HepG2 (cell line): ENCODE measurements around the gene NPHP4. TPM values are rescaled to one million over a fixed set of nuclear protein-coding genes. Genes with fewer than 3 reads are reported as not detected.

ENCODE experiments used
- ATAC-seq: fragments of 200-7000 bp; cut with Tn5 transposase; 3 replicates; pipeline ENCODE4 v1.9.1; 2020; ENCODE audit warnings: mild to moderate bottlenecking, moderate library complexity
- BruUV-seq: library from RNA; stranded (reverse); fragments of 400-500 nt; replicated peaks from 2 replicates; lab custom pipeline; 2021; lab: Mats Ljungman, UMichigan
- CTCF ChIA-PET: fragments of 300-600 bp; formaldehyde crosslinking; extraction: SDS; loops from one replicate; lab custom pipeline; 2021; ENCODE audit warnings: low total read pairs, inconsistent platforms, low intra/inter-chr PET ratio; lab: Yijun Ruan, JAX
- POLR2A ChIA-PET: fragments of 350-600 bp; sonication (Branson Sonifier 250); formaldehyde crosslinking; loops from one replicate; lab custom pipeline; 2020; ENCODE audit warnings: antibody characterized with exemption, inconsistent platforms; lab: Yijun Ruan, JAX
- DNase-seq: peaks from one replicate; pipeline ENCODE4 v3.0.0-alpha.2; 2015; ENCODE audit warnings: low spot score
- FAIRE-seq: peaks from 3 replicates; lab custom pipeline; 2011; peaks lifted over from hg19 to GRCh38; lab: Jason Lieb, UNC
- H2AFZ ChIP-seq: one replicate; pipeline ENCODE4 v1.6.1; 2011; ENCODE audit warnings: low read length, inconsistent platforms
- H3K27ac ChIP-seq: fragments of 300-600 bp; 3 replicates; pipeline ENCODE4 v1.8.0; 2011; ENCODE audit warnings: mixed run types, mild to moderate bottlenecking, mixed read lengths, low read length, inconsistent platforms; ENCODE audit not compliant: insufficient read depth; ENCODE audit errors: extremely low read length
- H3K27me3 ChIP-seq, 2 experiments: fragments of 200-600 bp in 1 of 2; 2 replicates in 1 of 2; 3 replicates in 1 of 2; pipeline versions ENCODE4 v1.6.0 to v1.8.0; 2011; ENCODE audit warnings: low read length in 2 of 2, mild to moderate bottlenecking in 2 of 2, moderate library complexity in 2 of 2, inconsistent platforms in 1 of 2; ENCODE audit not compliant: insufficient read depth in 2 of 2, control insufficient read depth in 1 of 2
- H3K36me3 ChIP-seq, 2 experiments: fragments of 200-600 bp in 1 of 2; replicated peaks in 1 of 2; 2 replicates in 1 of 2; 3 replicates in 1 of 2; pipeline versions ENCODE4 v1.5.1 to v1.8.0; 2011; ENCODE audit warnings: low read length in 2 of 2, inconsistent platforms in 1 of 2; ENCODE audit not compliant: insufficient read depth in 2 of 2, control insufficient read depth in 1 of 2
- H3K4me1 ChIP-seq: 2 replicates; pipeline ENCODE4 v1.5.1; 2012; ENCODE audit warnings: low read length, inconsistent platforms; ENCODE audit not compliant: insufficient read depth
- H3K4me2 ChIP-seq: 2 replicates; pipeline ENCODE4 v1.6.0; 2011; ENCODE audit warnings: low read depth, low read length, inconsistent platforms
- H3K4me3 ChIP-seq, 3 experiments: fragments of 200-600 bp in 1 of 3; sonication (generic), shearing (Covaris generic) in 1 of 3; replicated peaks in 1 of 3; 2 replicates each; pipeline ENCODE4 v1.5.1; 2011 to 2016; ENCODE audit warnings: low read length in 3 of 3, inconsistent platforms in 2 of 3, low read depth in 2 of 3, mild to moderate bottlenecking in 2 of 3, control low read depth in 1 of 3, mixed read lengths in 1 of 3; ENCODE audit not compliant: insufficient read depth in 1 of 3
- H3K79me2 ChIP-seq: one replicate; pipeline ENCODE4 v1.6.1; 2011; ENCODE audit warnings: low read length, inconsistent platforms; ENCODE audit not compliant: insufficient read depth
- H3K9ac ChIP-seq: 2 replicates; pipeline ENCODE4 v1.6.0; 2011; ENCODE audit warnings: mild to moderate bottlenecking, low read depth, low read length, inconsistent platforms; ENCODE audit not compliant: insufficient read depth
- H3K9me3 ChIP-seq: 2 replicates; pipeline ENCODE4 v1.5.1; 2012; ENCODE audit warnings: mild to moderate bottlenecking, low read length
- H4K20me1 ChIP-seq: 2 replicates; pipeline ENCODE4 v1.6.0; 2011; ENCODE audit warnings: inconsistent platforms, mild to moderate bottlenecking, low read length, moderate library complexity; ENCODE audit not compliant: insufficient read depth
- BATF2 ChIP-seq: sonication (generic); formaldehyde crosslinking; IDR thresholded peaks from 2 replicates; pipeline ENCODE4 v1.8.0; 2022; ENCODE audit warnings: mild to moderate bottlenecking, missing genetic modification reagents, moderate library complexity
- NCOA2 ChIP-seq: sonication (generic); formaldehyde crosslinking; IDR thresholded peaks from 2 replicates; pipeline ENCODE4 v1.8.0; 2022; ENCODE audit warnings: inconsistent platforms
- ZNF782 ChIP-seq: sonication (generic); formaldehyde crosslinking; IDR thresholded peaks from 2 replicates; pipeline ENCODE4 v1.4.0; 2020; ENCODE audit warnings: missing genetic modification reagents, mild to moderate bottlenecking, borderline replicate concordance
- WGBS: methylation state at CpG from one replicate; pipeline ENCODE4 v1.1.6; 2017; ENCODE audit warnings: low lambda C conversion rate; 5-methylcytosine and 5-hydroxymethylcytosine counted together
- in situ Hi-C: cut with HindIII; loops from 2 replicates; pipeline ENCODE4 v1.10.0; 2017; ENCODE audit warnings: low pct_unique_long_range_greater_than_20kb; ENCODE audit not compliant: extremely low pct_ligation_motif_present
- intact Hi-C: fragments of 100-400 bp; cut with micrococcal nuclease; formaldehyde crosslinking; loops from one replicate; pipeline ENCODE4 v1.10.0; 2022; ENCODE audit not compliant: unreplicated experiment
- polyA plus RNA-seq, 8 experiments: library from polyadenylated mRNA; depleted of rRNA in 3 of 8; stranded (reverse) in 7 of 8; unstranded in 1 of 8; fragments of >200 nt; fragmentation: Illumina TruSeq in 4 of 8; extraction: Trizol in 4 of 8; gene quantifications; 2 replicates each; pipeline versions ENCODE4 v1.2.1 to v1.2.3, GENCODE V29; 2011 to 2016; ENCODE audit warnings: low read depth in 4 of 8, missing spikeins in 1 of 8, mixed read lengths in 1 of 8; ENCODE audit not compliant: insufficient read depth in 1 of 8
- total RNA-seq, 5 experiments: library from RNA; depleted of rRNA; stranded (reverse); fragments of >200 nt; fragmentation: Illumina TruSeq; extraction: Trizol; gene quantifications; 2 replicates each; pipeline ENCODE4 v1.2.3, GENCODE V29; 2016; ENCODE audit warnings: low read depth in 1 of 5
- TF ChIP-seq, protein P1 (sequence below): sonication (generic); formaldehyde crosslinking; IDR thresholded peaks from 2 replicates; pipeline ENCODE4 v1.4.0; 2020; ENCODE audit warnings: missing genetic modification reagents, borderline replicate concordance

The NPHP4 gene
- total and polyA plus RNA-seq, 2 of the 13 experiments (the other 11 are each of a cell fraction or from before 2014, with no cell fraction given) = 4.4 to 6.8 TPM

GRCh38 chr1:5886140-5886483, 106.1 kb downstream of the NPHP4 start:
- in situ Hi-C loops = no loop called here

More at GRCh38 chr1:5886140-5886483, 106.1 kb downstream of the NPHP4 start:
- no peak for ATAC-seq
- no peak overlapping the region for H3K9ac ChIP-seq
- CTCF ChIA-PET = no interaction called here
- H3K79me2 ChIP-seq = no peaks in the 10 kb centered on the region
- H3K9me3 ChIP-seq = no peaks in the 10 kb centered on the region
- no TSS peak for BruUV-seq
- H3K4me2 ChIP-seq = no peak overlapping the region
- no peak for TF ChIP-seq ZNF782 (CRISPR knock-in tag)
- TF ChIP-seq NCOA2 = no peak
- TF ChIP-seq BATF2 = no peak
- TF ChIP-seq, protein P1, sequence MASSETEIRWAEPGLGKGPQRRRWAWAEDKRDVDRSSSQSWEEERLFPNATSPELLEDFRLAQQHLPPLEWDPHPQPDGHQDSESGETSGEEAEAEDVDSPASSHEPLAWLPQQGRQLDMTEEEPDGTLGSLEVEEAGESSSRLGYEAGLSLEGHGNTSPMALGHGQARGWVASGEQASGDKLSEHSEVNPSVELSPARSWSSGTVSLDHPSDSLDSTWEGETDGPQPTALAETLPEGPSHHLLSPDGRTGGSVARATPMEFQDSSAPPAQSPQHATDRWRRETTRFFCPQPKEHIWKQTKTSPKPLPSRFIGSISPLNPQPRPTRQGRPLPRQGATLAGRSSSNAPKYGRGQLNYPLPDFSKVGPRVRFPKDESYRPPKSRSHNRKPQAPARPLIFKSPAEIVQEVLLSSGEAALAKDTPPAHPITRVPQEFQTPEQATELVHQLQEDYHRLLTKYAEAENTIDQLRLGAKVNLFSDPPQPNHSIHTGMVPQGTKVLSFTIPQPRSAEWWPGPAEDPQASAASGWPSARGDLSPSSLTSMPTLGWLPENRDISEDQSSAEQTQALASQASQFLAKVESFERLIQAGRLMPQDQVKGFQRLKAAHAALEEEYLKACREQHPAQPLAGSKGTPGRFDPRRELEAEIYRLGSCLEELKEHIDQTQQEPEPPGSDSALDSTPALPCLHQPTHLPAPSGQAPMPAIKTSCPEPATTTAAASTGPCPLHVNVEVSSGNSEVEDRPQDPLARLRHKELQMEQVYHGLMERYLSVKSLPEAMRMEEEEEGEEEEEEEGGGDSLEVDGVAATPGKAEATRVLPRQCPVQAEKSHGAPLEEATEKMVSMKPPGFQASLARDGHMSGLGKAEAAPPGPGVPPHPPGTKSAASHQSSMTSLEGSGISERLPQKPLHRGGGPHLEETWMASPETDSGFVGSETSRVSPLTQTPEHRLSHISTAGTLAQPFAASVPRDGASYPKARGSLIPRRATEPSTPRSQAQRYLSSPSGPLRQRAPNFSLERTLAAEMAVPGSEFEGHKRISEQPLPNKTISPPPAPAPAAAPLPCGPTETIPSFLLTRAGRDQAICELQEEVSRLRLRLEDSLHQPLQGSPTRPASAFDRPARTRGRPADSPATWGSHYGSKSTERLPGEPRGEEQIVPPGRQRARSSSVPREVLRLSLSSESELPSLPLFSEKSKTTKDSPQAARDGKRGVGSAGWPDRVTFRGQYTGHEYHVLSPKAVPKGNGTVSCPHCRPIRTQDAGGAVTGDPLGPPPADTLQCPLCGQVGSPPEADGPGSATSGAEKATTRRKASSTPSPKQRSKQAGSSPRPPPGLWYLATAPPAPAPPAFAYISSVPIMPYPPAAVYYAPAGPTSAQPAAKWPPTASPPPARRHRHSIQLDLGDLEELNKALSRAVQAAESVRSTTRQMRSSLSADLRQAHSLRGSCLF = no peak
- H4K20me1 ChIP-seq = no peaks in the 10 kb centered on the region
- no peak overlapping the region for H3K27ac ChIP-seq
- no peak for FAIRE-seq
- H3K4me3 ChIP-seq = no peak overlapping the region
- no peak for DNase-seq
- intact Hi-C loops = no loop called here
- H3K4me1 ChIP-seq = no peaks in the 10 kb centered on the region
- POLR2A ChIA-PET = no interaction called here
- H2AFZ ChIP-seq = no peak overlapping the region
- no peaks in the 10 kb centered on the region for H3K27me3 ChIP-seq
- peaks cover 4 to 32% of the 10 kb centered on the region in 2 experiments; a peak in 3 of 5 replicates for H3K36me3 ChIP-seq
- 97% methylated on average over 10 of the region's 10 CpGs for WGBS
